B cell (primary cell): ENCODE measurements around the gene HASPIN. TPM values are rescaled to one million over a fixed set of nuclear protein-coding genes. Genes with fewer than 3 reads are reported as not detected.

Experiments
- ATAC-seq: fragments of 200-7000 bp; cut with Tn5 transposase; one replicate; pipeline ENCODE4 v1.10.0; 2021; ENCODE audit warnings: low read depth, mild to moderate bottlenecking, moderate number of reproducible peaks, moderate library complexity
- CTCF ChIA-PET: fragments of 350-600 bp; sonication (Branson Sonifier 250); formaldehyde crosslinking; loops from one replicate; lab custom pipeline; 2021; ENCODE audit warnings: antibody characterized with exemption, inconsistent platforms; lab: Charles Lee
- POLR2A ChIA-PET: fragments of 350-600 bp; sonication (Branson Sonifier 250); formaldehyde crosslinking; loops from one replicate; lab custom pipeline; 2021; ENCODE audit warnings: antibody characterized with exemption; lab: Charles Lee
- DNase-seq: peaks from one replicate; pipeline ENCODE4 v3.0.0; 2013
- H2AFZ ChIP-seq: 2 replicates; pipeline ENCODE4 v1.6.1; 2012; ENCODE audit warnings: mild to moderate bottlenecking, low read depth, low read length; ENCODE audit not compliant: insufficient read depth, poor library complexity, severe bottlenecking
- H3K27ac ChIP-seq, 2 donors: 1 replicate in 1 of 2; 2 replicates in 1 of 2; pipeline ENCODE4 v1.5.1; 2012 to 2013; ENCODE audit warnings: low read length in 2 of 2, mild to moderate bottlenecking in 2 of 2, moderate library complexity in 1 of 2
- H3K27me3 ChIP-seq, 4 experiments: fragments of 200-600 bp in 1 of 4; sonication (generic) in 1 of 4; replicated peaks in 1 of 4; 1 replicate in 2 of 4; 2 replicates in 2 of 4; pipeline versions ENCODE4 v1.6.1 to v1.7.0; 2013 to 2016; ENCODE audit warnings: low read length in 3 of 4, mild to moderate bottlenecking in 2 of 4, mixed read lengths in 1 of 4, moderate library complexity in 1 of 4; ENCODE audit not compliant: insufficient read depth in 4 of 4, control insufficient read depth in 3 of 4; ENCODE audit errors: control extremely low read depth in 1 of 4
- H3K36me3 ChIP-seq, 2 experiments: replicated peaks in 1 of 2; 1 replicate in 1 of 2; 2 replicates in 1 of 2; pipeline versions ENCODE4 v1.6.1 to v1.7.1; 2013; ENCODE audit warnings: low read length in 1 of 2; ENCODE audit not compliant: insufficient read depth in 2 of 2, control insufficient read depth in 1 of 2; ENCODE audit errors: control extremely low read depth in 1 of 2, extremely low read depth in 1 of 2
- H3K4me1 ChIP-seq, 2 donors: fragments of 200-600 bp in 1 of 2; sonication (generic) in 1 of 2; 1 replicate in 1 of 2; 2 replicates in 1 of 2; pipeline versions ENCODE4 v1.5.1 to v1.6.1; 2013 to 2017; ENCODE audit warnings: low read length in 2 of 2; ENCODE audit not compliant: control insufficient read depth in 2 of 2, insufficient read depth in 2 of 2
- H3K4me2 ChIP-seq: replicated peaks from 2 replicates; pipeline ENCODE3; 2012; ENCODE audit warnings: mild to moderate bottlenecking, low read depth, low read length; ENCODE audit not compliant: poor library complexity, severe bottlenecking
- H3K4me3 ChIP-seq, 5 experiments: fragments of 200-600 bp in 1 of 5; sonication (generic) in 1 of 5; 1 replicate in 3 of 5; 2 replicates in 2 of 5; pipeline versions ENCODE4 v1.5.1 to v1.7.0; 2011 to 2016; ENCODE audit warnings: low read length in 4 of 5, mild to moderate bottlenecking in 4 of 5, low read depth in 2 of 5, control low read depth in 1 of 5, moderate library complexity in 1 of 5; ENCODE audit not compliant: insufficient read depth in 1 of 5; ENCODE audit errors: control extremely low read depth in 1 of 5, extremely low read depth in 1 of 5
- H3K79me2 ChIP-seq: fragments of 200-600 bp; sonication (generic); one replicate; pipeline ENCODE4 v1.6.0; 2016; ENCODE audit warnings: low read length; ENCODE audit not compliant: control insufficient read depth, insufficient read depth
- H3K9ac ChIP-seq: fragments of 200-600 bp; sonication (generic); 2 replicates; pipeline ENCODE4 v1.6.1; 2017; ENCODE audit warnings: mild to moderate bottlenecking, low read length, moderate library complexity
- H3K9me3 ChIP-seq, 3 donors: one replicate each; pipeline versions ENCODE4 v1.6.1 to v1.7.1; 2013; ENCODE audit warnings: low read length in 2 of 3; ENCODE audit not compliant: control insufficient read depth in 2 of 3, insufficient read depth in 1 of 3; ENCODE audit errors: control extremely low read depth in 1 of 3
- H4K20me1 ChIP-seq: 2 replicates; pipeline ENCODE4 v1.6.0; 2012; ENCODE audit warnings: mild to moderate bottlenecking, low read length; ENCODE audit not compliant: insufficient read depth, control insufficient read depth, poor library complexity, severe bottlenecking
- H3K27ac Mint-ChIP-seq: one replicate; pipeline ENCODE4 v1.8.0; 2021; ENCODE audit warnings: mixed read lengths
- H3K27me3 Mint-ChIP-seq: one replicate; pipeline ENCODE4 v1.8.0; 2021; ENCODE audit warnings: mixed read lengths
- H3K4me1 Mint-ChIP-seq: one replicate; pipeline ENCODE4 v1.8.0; 2021; ENCODE audit warnings: mixed read lengths
- H3K4me3 Mint-ChIP-seq: one replicate; pipeline ENCODE4 v1.8.0; 2021; ENCODE audit warnings: mixed read lengths
- H3K9me3 Mint-ChIP-seq: one replicate; pipeline ENCODE4 v1.8.0; 2022; ENCODE audit warnings: mixed read lengths; ENCODE audit not compliant: insufficient read depth
- EZH2 ChIP-seq: IDR thresholded peaks from 2 replicates; pipeline ENCODE4 v1.6.1; 2012; ENCODE audit warnings: borderline replicate concordance, low read depth, mild to moderate bottlenecking, moderate library complexity, low read length; ENCODE audit not compliant: insufficient read depth, poor library complexity, severe bottlenecking
- WGBS: methylation state at CpG from one replicate; pipeline ENCODE4 v1.1.5; 2013; ENCODE audit warnings: missing lambda C conversion rate; ENCODE audit not compliant: insufficient coverage; 5-methylcytosine and 5-hydroxymethylcytosine counted together
- intact Hi-C: fragments of 100-400 bp; cut with micrococcal nuclease; formaldehyde crosslinking; loops from one replicate; pipeline ENCODE4 v1.10.0; 2022
- polyA plus RNA-seq: library from polyadenylated mRNA; depleted of rRNA; stranded (reverse); fragments of >200 nt; gene quantifications from 2 replicates; pipeline ENCODE4 v1.2.3, GENCODE V29; 2012
- total RNA-seq, 2 donors: library from RNA; stranded (reverse); fragments of 120-200 nt in 1 of 2; gene quantifications; 1 replicate in 1 of 2; 2 replicates in 1 of 2; pipeline versions ENCODE4 v1.2.3 to v1.2.4, GENCODE V29; 2013 to 2022
- TF ChIP-seq, protein P1 (sequence below): fragments of 200-600 bp; IDR thresholded peaks from one replicate; pipeline ENCODE4 v1.8.0; 2022; ENCODE audit warnings: antibody characterized with exemption, mild to moderate bottlenecking

The HASPIN gene
- total and polyA plus RNA-seq, 2 donors (not counting 1 experiment from before 2014, with no cell fraction given) = 0.28 to 3.1 TPM

DNA sequence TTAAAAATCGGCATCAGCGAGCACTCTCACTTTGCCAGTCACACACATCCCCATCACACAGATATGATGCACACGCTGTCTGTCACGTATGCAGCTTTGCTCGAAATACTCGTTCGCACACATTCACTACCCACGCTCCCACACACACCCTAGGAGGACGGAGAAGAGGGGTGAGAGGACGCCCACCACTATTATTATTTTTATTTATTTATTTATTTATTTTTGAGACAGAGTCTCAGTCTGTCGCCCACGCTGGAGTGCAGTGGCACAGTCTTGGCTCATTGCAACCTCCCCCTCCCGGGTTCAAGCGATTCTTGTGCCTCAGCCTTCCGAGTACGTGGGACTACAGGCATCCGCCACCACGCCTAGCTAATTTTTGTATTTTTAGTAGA is 30.4 kb downstream of the HASPIN start:
- ChIA-PET CTCF (interaction anchor here (1.4 to 20.4 kb wide), 2 partner anchors 18 to 43 kb away, joined by 3 to 176 read pairs; no protein-coding TSS in a partner anchor), POLR2A (no interaction called here)
- Histone ChIP-seq H3K27ac (no peak overlapping the region), H3K4me1 (peaks cover 3 to 32% of the 10 kb centered on the region in 2 donors), H3K36me3 (no peaks in the 10 kb centered on the region), H4K20me1 (no peaks in the 10 kb centered on the region), H3K9me3 (peaks cover 0 to 6% (median 0%) of the 10 kb centered on the region in 3 donors), H2AFZ (no peak overlapping the region), H3K4me3 (no peak overlapping the region), H3K79me2 (no peaks in the 10 kb centered on the region), H3K27me3 (no peaks in the 10 kb centered on the region), H3K9ac (no peak overlapping the region), H3K4me2 (no peak overlapping the region)
- H3K27me3 Mint-ChIP-seq = no peaks in the 10 kb centered on the region
- 87% methylated on average over 8 of the region's 18 CpGs for WGBS
- DNase-seq = no peak
- no peaks in the 10 kb centered on the region for H3K9me3 Mint-ChIP-seq
- H3K4me3 Mint-ChIP-seq = peak overlapping the region; percentile 51
- peak overlapping the region; percentile 67 for H3K27ac Mint-ChIP-seq
- TF ChIP-seq, protein P1, sequence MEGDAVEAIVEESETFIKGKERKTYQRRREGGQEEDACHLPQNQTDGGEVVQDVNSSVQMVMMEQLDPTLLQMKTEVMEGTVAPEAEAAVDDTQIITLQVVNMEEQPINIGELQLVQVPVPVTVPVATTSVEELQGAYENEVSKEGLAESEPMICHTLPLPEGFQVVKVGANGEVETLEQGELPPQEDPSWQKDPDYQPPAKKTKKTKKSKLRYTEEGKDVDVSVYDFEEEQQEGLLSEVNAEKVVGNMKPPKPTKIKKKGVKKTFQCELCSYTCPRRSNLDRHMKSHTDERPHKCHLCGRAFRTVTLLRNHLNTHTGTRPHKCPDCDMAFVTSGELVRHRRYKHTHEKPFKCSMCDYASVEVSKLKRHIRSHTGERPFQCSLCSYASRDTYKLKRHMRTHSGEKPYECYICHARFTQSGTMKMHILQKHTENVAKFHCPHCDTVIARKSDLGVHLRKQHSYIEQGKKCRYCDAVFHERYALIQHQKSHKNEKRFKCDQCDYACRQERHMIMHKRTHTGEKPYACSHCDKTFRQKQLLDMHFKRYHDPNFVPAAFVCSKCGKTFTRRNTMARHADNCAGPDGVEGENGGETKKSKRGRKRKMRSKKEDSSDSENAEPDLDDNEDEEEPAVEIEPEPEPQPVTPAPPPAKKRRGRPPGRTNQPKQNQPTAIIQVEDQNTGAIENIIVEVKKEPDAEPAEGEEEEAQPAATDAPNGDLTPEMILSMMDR = no peak
- TF ChIP-seq EZH2 = no peak
- ATAC-seq = no peak
- intact Hi-C loops = no loop called here
- H3K4me1 Mint-ChIP-seq = peaks cover 22% of the 10 kb centered on the region

DNA sequence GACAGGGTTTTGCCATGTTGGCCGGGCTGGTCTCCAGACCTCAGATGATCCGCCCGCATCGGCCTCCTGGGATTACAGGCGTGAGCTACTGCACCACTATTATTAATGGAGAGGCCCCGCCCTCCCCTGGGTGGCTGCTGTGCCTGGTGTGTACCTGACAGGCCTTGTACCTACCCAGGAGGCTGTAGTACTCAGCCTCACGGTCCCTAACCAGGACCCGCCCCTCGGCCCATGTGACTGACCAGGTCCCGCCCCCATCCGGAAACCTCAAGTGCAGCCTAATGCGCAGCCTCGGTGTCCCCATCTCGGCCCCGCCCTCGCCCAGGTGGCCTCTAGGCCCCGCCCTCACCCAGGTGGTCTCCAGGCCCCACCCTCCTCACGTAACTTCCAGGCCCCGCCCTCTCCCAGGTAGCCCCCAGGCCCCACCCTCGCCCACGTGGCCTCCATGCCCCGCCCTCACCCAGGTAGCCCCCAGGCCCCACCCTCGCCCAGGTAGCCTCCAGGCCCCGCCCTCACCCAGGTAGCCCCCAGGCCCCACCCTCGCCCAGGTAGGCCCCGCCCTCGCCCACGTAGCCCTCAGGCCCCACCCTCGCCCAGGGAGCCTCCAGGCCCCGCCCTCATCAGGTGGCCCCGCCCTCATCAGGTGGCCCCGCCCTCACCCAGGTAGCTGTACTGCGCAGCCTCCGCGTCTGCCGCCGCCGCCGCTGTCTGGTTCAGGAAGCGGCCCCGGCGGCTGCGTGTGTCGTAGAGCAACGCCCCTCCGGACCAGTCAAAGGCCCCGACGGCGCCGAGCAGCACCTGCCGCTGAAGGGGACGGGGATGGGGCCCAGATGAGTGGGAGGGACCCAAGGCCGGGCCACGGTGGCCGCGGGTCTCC is 31.0 kb downstream of the HASPIN start:
- H3K9me3 ChIP-seq = peaks cover 0 to 11% (median 0%) of the 10 kb centered on the region in 3 donors
- H3K4me3 ChIP-seq = peak overlapping the region in 4 of 5 experiments; percentile 28 to 57 (median 44)
- peak overlapping the region; percentile 56 for H3K4me3 Mint-ChIP-seq
- no peaks in the 10 kb centered on the region for H3K36me3 ChIP-seq
- peak overlapping the region in 1 of 2 donors; percentile 46 for H3K27ac ChIP-seq
- TF ChIP-seq EZH2 = no peak
- TF ChIP-seq, protein P1 = no peak
- ChIA-PET CTCF (interaction anchor here (1.4 to 20.4 kb wide), 2 partner anchors 18 to 42 kb away, joined by 3 to 176 read pairs; no protein-coding TSS in a partner anchor), POLR2A (interaction anchor here (0.6 to 1.5 kb wide), 7 partner anchors 10 to 92 kb away, joined by 3 to 9 read pairs (median 4); no protein-coding TSS in a partner anchor)
- ATAC-seq (peak; percentile 93), DNase-seq (peak; percentile 89)
- H3K27me3 Mint-ChIP-seq = no peaks in the 10 kb centered on the region
- peaks cover 22% of the 10 kb centered on the region for H3K4me1 Mint-ChIP-seq
- 16% methylated on average over 47 of the region's 56 CpGs for WGBS
- H3K79me2 ChIP-seq = no peaks in the 10 kb centered on the region
- peak overlapping the region; percentile 92 for H3K4me2 ChIP-seq
- H3K9ac ChIP-seq = peak overlapping the region; percentile 64
- H4K20me1 ChIP-seq = no peaks in the 10 kb centered on the region
- peaks cover 3 to 32% of the 10 kb centered on the region in 2 donors for H3K4me1 ChIP-seq
- intact Hi-C loops = loop anchor here (1.0 kb wide), 1 partner anchor 11 kb away; no protein-coding TSS in a partner anchor
- H3K27me3 ChIP-seq = no peaks in the 10 kb centered on the region
- no peaks in the 10 kb centered on the region for H3K9me3 Mint-ChIP-seq
- H2AFZ ChIP-seq = peak overlapping the region; percentile 87
- peak overlapping the region; percentile 59 for H3K27ac Mint-ChIP-seq
